ENCODE data around the gene DUOX2.
"Not testable (repeated sequence)": the region's sequence is repeated elsewhere in the genome, so short reads cannot be mapped to it uniquely, and the experiment has no call there.

The DUOX2 gene

GRCh38 chr15:45064386-45064785, 49.6 kb downstream of the DUOX2 start:
- ATAC-seq, result no peak

GRCh38 chr15:45062301-45062700, 51.7 kb downstream of the DUOX2 start:
- not testable (repeated sequence) for ATAC-seq

- ATAC-seq, result not testable (repeated sequence)
These were observed 55.0 kb downstream of the DUOX2 start for GRCh38 chr15:45058690-45059675.

- not testable (repeated sequence) for ATAC-seq
These were observed 61.3 kb downstream of the DUOX2 start for GRCh38 chr15:45052676-45053075.

- ATAC-seq, result no peak
These were observed 63.4 kb downstream of the DUOX2 start for GRCh38 chr15:45050587-45050986.

- peak; percentile 28 to 60 for ATAC-seq
These were observed 65.0 kb downstream of the DUOX2 start for GRCh38 chr15:45048794-45049631.

- peak in 1 of 2 donors; percentile 10 for ATAC-seq
These were observed 65.6 kb downstream of the DUOX2 start for GRCh38 chr15:45048449-45048793.

GRCh38 chr15:45044270-45044669, 69.7 kb downstream of the DUOX2 start:
- not testable (repeated sequence) for ATAC-seq

GRCh38 chr15:45042859-45043258, 71.1 kb downstream of the DUOX2 start:
- not testable (repeated sequence) for ATAC-seq
